ENCODE data around the gene AUH. TPM values are rescaled to one million over a fixed set of nuclear protein-coding genes. Genes with fewer than 3 reads are reported as not detected.

Gene AUH
- total RNA-seq, 2 donors from 2014 or later: 58.0 to 76.1 TPM

DNA sequence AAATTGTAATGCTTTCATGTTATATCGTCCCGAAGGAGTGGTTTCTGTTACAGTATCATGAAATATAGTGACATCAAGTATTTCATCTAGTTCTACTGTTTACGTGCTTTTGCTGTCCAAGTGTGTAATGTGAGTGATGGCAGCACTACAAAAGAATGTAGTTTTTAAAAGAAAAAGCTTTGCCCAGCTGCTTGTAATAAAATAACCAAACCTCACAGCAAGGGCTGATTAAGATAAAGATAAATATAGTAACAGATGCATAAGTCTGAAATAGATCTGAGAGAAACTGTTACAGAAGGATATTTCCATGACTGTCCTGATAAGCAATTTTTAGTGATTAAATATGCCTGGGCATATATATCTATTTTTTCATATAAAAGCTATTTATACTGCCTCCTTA, 106.4 kb downstream of the AUH start:
- intact Hi-C loops (cut with DNase I): no loop called here
- Histone ChIP-seq H3K4me3 (no peak overlapping the region), H3K27ac (no peak overlapping the region), H3K9me3 (no peaks in the 10 kb centered on the region), H3K27me3 (replicated peaks; ENCODE audit: insufficient read depth) (no peaks in the 10 kb centered on the region), H3K36me3 (no peaks in the 10 kb centered on the region), H3K4me1 (replicated peaks) (no peaks in the 10 kb centered on the region)
- TF ChIP-seq POLR2A (IDR thresholded peaks at IDR 0.05) (no peak), POLR2AphosphoS5 (IDR thresholded peaks at IDR 0.05) (no peak)
- TF ChIP-seq, protein P1, sequence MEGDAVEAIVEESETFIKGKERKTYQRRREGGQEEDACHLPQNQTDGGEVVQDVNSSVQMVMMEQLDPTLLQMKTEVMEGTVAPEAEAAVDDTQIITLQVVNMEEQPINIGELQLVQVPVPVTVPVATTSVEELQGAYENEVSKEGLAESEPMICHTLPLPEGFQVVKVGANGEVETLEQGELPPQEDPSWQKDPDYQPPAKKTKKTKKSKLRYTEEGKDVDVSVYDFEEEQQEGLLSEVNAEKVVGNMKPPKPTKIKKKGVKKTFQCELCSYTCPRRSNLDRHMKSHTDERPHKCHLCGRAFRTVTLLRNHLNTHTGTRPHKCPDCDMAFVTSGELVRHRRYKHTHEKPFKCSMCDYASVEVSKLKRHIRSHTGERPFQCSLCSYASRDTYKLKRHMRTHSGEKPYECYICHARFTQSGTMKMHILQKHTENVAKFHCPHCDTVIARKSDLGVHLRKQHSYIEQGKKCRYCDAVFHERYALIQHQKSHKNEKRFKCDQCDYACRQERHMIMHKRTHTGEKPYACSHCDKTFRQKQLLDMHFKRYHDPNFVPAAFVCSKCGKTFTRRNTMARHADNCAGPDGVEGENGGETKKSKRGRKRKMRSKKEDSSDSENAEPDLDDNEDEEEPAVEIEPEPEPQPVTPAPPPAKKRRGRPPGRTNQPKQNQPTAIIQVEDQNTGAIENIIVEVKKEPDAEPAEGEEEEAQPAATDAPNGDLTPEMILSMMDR (IDR thresholded peaks at IDR 0.05): no peak
- 23% methylated on average over 3 of the region's 3 CpGs for WGBS
- DNase-seq (ENCODE audit: low spot score): no peak

DNA sequence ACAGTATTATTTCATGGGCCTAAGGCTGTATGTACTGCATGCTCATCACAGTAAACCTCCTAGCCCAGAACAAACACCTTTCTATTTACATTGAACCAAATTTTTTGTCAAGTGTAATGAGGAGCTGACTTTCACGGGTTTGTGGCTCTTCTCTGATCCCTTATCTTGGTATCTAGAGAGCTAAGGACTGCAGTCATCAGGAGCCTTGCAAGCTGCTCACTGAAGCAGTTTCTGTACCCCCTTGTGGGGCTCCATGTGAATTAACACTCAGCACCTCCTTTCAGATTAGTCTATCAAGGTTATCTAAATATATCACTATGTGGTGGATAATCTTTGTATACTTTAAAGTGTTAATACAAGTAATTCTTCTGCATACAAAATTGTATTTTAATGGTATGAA, 108.2 kb downstream of the AUH start:
- TF ChIP-seq POLR2AphosphoS5 (IDR thresholded peaks at IDR 0.05) (no peak), POLR2A (IDR thresholded peaks at IDR 0.05) (no peak)
- TF ChIP-seq, protein P1 (IDR thresholded peaks at IDR 0.05): no peak
- intact Hi-C loops (cut with DNase I): no loop called here
- no peaks in the 10 kb centered on the region for H3K27me3 ChIP-seq (replicated peaks; ENCODE audit: insufficient read depth)
- no peaks in the 10 kb centered on the region for H3K9me3 ChIP-seq
- no peak overlapping the region for H3K27ac ChIP-seq
- no peaks in the 10 kb centered on the region for H3K36me3 ChIP-seq
- no peak for DNase-seq (ENCODE audit: low spot score)
- WGBS: 27% methylated on average over 1 of the region's 1 CpG
- H3K4me1 ChIP-seq (replicated peaks): no peaks in the 10 kb centered on the region
- no peak overlapping the region for H3K4me3 ChIP-seq

DNA sequence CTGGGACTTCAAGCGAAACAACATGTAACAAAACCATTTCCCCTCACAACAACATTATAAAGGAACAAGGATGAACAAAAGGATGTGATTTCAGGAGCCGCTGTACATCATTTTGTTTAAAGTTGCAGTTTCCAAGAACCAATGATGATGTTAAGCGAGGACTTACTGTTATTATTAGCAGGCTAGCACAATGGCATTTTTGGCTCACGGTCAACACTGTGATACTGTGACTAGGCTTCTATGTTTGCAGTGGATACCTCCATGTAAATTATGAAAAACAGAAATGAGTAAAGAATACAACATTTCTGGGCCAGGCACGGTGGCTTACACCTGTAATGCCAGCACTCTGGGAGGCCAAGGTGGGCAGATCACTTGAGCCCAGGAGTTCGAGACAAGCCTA, 113.0 kb downstream of the AUH start:
- TF ChIP-seq POLR2AphosphoS5 (IDR thresholded peaks at IDR 0.05): no peak
- TF ChIP-seq, protein P1 (IDR thresholded peaks at IDR 0.05): no peak
- TF ChIP-seq POLR2A (IDR thresholded peaks at IDR 0.05): no peak
- DNase-seq (ENCODE audit: low spot score): no peak
- Histone ChIP-seq H3K27ac (no peak overlapping the region), H3K4me3 (no peak overlapping the region), H3K9me3 (no peaks in the 10 kb centered on the region), H3K4me1 (replicated peaks) (no peaks in the 10 kb centered on the region), H3K36me3 (no peaks in the 10 kb centered on the region), H3K27me3 (replicated peaks; ENCODE audit: insufficient read depth) (no peaks in the 10 kb centered on the region)
- WGBS: 90% methylated on average over 6 of the region's 6 CpGs
- intact Hi-C loops (cut with DNase I): no loop called here

GRCh38 chr9:91247278-91247677, 114.4 kb downstream of the AUH start:
- Histone ChIP-seq H3K36me3 (no peaks in the 10 kb centered on the region), H3K9me3 (no peaks in the 10 kb centered on the region), H3K4me1 (replicated peaks) (no peaks in the 10 kb centered on the region), H3K4me3 (no peak overlapping the region), H3K27ac (no peak overlapping the region), H3K27me3 (replicated peaks; ENCODE audit: insufficient read depth) (no peaks in the 10 kb centered on the region)
- WGBS: 94% methylated on average over 2 of the region's 2 CpGs
- TF ChIP-seq POLR2A (IDR thresholded peaks at IDR 0.05) (no peak), POLR2AphosphoS5 (IDR thresholded peaks at IDR 0.05) (no peak)
- TF ChIP-seq, protein P1 (IDR thresholded peaks at IDR 0.05): no peak
- intact Hi-C loops (cut with DNase I): no loop called here
- DNase-seq (ENCODE audit: low spot score): no peak

DNA sequence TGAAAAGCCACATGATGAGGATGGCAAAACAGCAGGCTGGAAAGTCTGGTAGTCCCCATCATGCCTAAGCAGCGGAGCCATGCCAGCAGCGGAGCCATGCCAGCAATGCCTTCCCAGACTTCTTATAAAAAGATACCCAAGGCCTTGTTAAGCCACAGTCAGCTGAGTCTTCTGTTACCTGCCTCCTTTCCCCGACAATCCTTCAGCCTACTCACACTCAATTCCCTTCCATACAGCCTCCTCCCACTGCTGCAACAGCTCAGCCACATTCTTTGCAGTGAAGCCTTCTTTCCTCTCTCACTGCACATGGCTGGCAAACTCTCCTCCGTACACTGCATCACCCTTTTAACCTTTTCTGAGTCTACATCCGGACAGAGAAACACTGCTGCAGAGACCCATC, 114.9 kb downstream of the AUH start:
- no peaks in the 10 kb centered on the region for H3K9me3 ChIP-seq
- H3K27me3 ChIP-seq (replicated peaks; ENCODE audit: insufficient read depth): no peaks in the 10 kb centered on the region
- H3K4me1 ChIP-seq (replicated peaks): no peaks in the 10 kb centered on the region
- no peak overlapping the region for H3K27ac ChIP-seq
- no peak for DNase-seq (ENCODE audit: low spot score)
- intact Hi-C loops (cut with DNase I): no loop called here
- WGBS: 77% methylated on average over 5 of the region's 5 CpGs
- TF ChIP-seq POLR2A (IDR thresholded peaks at IDR 0.05) (no peak), POLR2AphosphoS5 (IDR thresholded peaks at IDR 0.05) (no peak)
- TF ChIP-seq, protein P1 (IDR thresholded peaks at IDR 0.05): no peak
- no peak overlapping the region for H3K4me3 ChIP-seq
- no peaks in the 10 kb centered on the region for H3K36me3 ChIP-seq
